HG03280 (cell line): ENCODE data around the gene HAUS8.
"Not testable (repeated sequence)": the region's sequence is repeated elsewhere in the genome, so short reads cannot be mapped to it uniquely, and the experiment has no call there.

Experiments
- ATAC-seq: cut with Tn5 transposase; IDR thresholded peaks from one replicate; pipeline ENCODE4 v1.9.1; 2021; ENCODE audit warnings: mild to moderate bottlenecking, moderate library complexity; ENCODE audit not compliant: unreplicated experiment

HAUS8 gene

DNA sequence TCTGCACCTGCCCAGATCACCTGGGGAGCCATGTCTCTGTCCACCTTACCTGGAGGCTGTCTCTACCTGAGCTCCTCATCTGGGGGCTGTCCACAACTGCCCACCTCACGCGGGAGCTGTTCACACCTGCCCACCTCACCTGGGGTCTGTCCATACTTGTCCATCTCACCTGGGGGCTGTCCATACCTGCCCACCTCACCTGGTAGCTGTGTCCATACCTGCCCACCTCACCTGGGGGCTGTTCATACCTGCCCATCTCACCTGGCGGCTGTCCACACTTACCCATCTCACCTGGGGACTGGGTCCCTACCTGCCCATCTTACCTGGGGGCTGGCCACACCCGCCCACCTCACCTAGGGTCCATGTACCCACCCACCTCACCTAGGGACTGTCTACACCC lies 38.6 kb downstream of the HAUS8 start:
- no peak for ATAC-seq

DNA sequence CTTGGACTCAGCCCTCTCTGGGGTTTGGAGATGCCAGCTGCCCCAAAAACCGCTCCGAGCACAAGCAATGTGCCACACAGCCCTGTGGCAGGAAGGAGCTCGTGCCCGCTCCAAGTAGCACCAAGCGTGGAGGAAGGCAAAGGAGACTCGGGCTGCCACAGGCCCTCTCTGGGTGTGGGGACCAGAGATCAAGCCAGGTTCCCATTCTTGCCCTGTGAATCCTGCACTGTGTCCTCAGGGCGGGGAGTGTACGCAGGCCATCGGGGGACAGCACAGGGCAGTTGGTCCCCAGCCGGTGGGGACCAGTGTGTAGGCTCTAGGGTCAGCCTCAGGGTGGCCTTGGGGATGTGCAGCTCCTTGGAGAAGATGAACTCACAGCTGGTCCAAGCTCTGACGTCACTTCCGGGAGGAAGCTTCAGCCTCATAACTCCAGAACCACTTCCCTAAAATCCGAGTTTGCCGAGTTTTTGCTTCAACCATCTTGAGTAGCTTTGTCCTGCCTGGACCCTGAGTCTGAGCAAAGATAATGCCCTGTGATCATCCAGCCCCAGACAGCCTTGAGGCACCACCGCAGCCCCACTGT lies 39.3 kb downstream of the HAUS8 start:
- no peak for ATAC-seq

DNA sequence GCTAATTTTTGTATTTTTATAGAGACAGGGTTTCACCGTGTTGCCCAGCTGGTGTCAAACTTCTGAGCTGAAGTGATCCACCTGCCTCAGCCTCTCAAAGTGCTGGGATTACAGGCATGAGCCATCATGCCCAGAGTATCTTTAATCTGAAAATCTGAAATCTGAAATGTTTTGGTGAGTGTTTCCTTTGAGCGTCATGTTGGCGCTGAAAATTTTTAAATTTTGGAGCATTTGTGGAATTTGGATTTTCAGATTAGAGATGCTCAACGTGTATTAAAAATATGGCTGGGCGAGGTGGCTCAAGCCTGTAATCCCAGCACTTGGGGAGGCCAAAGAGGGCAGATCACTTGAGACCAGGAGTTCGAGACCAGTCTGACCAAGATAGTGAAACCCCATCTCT lies 43.5 kb downstream of the HAUS8 start:
- ATAC-seq = no peak

DNA sequence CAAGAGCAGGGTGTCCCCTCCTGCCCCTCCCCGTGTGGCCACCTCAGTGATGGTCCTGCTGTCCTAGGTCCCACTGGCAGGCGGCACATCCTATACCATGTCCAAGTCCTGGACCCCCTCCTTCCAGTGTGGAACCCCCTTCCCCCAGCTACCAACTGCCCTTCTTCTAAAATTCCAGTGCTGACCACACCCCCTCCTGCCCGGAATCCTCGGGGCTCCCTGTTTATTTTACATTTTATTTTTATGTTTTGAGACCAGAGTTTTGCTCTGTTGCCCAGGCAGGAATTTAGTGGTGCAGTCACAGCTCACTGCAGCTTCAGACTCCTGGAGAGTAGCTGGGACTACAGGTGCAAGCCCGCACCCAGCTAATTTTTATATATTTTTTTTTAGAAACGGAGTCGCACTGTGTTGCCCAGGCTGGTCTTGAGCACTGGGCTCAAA lies 47.7 kb downstream of the HAUS8 start:
- no peak for ATAC-seq

DNA sequence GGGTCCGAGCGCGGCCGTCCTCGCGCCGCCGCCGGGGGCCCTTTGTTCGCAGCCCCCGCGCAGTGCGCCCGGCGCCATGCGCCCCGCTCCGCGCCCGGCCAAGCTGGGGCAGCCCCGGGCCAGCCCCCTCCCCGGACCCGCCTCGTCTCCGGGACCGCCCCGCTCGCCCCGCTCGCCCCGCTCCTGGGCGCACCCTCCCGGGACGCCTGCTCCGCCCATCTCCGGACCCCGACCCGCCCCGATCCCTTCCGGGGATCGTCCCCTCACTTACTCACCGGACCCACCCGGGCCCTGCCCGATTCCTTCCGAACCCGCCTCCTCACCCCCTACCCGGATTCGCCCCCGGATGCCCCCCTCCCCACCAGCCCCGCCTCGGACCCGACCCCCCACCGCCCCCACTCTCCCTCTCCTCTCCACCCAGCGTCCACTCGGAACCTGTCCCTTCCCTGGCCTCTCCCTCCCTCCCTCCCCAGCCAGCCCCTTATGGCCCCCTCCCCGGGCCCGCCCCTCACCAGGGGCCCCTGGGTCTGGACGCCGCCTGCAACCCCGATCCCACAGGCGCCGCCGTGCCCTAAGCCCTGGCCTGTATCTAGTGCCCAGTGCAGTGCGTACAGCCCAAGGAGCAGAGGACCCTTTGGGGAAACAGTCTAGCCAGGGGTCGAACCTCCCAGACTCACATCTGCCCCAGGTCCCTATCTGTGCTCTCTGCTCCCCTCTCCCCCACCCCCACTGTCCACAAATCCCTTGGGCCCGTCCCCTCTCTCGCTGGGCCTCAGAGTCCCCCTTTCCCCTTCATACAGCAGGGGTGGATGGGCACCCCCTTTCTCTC lies 48.3 kb downstream of the HAUS8 start, which contains the start of gene CPAMD8:
Gene CPAMD8 (minus strand): TSS at position 105 of the 829 bp plus-strand sequence. CDS start 168 bp downstream, outside the sequence.
- ATAC-seq = no peak

DNA sequence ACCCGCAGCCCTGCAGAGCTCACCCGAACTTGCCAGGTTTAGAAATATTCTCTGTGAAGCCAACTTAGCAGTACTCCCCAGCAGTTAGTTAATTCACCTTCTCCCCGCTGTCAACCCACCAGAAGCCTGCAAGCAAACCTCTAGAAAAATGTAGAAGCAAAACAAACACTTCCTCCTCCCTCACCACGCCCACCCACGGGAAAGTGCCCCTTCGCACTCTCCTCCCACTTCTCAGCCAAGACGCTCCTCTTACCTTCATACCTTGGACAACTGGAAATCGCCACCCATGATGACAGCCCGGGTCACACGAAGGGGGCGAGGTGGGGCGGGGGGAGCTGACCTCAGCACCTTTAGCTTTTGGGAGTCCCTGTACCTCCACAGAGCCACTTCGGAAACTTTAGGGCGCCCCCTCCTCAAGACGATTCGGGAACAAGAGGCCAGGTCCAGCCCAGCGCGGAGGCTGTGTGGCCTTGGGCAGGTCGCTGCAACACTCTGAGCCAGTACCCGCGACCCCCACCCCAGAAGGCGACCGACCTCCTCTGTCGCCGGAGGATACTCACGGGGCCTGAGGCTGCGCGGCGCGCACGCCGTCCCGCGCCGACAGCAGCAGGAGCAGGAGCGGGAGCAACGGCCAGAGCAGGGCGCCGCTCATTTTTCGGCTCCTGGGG lies 49.1 kb downstream of the HAUS8 start:
- ATAC-seq = no peak

DNA sequence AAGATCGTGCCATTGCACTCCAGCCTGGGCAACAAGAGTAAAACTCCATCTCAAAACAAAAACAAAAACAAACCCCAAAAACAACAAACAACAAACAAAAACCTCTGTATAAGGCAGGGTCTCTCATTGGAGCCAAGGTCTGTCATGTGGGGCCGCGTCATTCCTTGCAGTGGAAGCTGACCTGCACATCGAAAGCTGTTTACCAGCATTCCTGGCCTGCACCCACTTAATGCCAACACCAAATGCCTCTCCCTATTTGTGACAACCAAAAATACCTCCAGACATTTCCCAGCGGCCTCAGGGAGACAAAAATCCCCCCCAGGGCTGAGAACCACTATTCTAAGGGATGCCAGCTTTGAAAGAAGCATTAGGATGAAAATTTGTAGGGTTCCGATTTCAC lies 49.9 kb downstream of the HAUS8 start:
- no peak for ATAC-seq

DNA sequence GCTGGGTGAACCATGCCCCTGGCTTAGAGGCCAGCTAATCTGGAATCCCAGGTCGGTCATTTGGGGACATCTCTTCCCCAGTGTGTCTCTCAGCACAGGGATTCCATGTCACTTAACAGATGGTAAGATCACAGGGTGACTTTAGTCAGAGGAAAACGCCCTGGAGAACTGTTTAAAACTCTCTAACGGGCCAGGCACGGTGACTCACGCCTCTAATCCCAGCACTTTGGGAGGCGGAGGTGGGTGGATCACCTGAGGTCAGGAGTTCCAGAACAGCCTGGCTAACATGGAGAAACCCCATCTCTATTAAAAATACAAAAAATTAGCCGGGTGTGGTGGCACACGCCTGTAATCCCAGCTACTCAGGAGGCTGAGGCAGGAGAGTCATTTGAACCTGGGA lies 50.3 kb downstream of the HAUS8 start:
- not testable (repeated sequence) for ATAC-seq

DNA sequence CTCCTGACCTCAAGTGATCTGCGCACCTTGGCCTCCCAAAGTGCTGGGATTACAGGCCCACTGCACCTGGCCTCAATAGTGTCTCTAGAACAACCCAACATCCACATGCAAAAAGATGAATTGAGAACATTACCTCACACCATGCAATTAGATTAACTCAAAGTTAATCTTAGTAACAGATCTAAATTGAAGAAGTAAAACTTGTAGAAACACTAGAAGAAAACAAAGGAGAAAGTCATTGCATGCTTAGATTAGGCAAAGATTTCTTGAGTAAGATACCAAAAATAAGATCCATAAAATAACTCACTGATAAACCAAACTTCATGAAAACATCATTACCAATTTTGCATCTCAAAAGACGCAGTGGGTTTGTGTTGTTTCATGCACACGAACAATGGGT lies 51.4 kb downstream of the HAUS8 start:
- ATAC-seq = no peak

DNA sequence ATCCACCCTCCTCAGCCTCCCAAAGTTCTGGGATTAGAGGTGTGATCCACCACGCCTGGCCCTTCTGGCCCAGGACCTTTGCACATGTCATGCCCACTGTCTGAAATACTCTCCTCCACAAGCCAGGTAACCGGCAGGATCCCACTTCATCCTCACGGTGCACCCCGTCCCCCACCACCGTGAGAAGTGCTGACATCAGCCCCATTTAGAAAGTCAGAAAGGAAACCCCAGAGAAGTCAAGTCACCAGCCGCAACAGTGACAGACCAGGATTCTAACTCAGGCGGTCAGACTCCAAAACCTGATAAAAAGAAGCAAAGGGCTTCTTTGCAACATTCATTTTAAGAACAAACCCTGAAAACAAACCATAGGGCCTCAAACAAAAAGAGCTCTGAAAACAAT lies 52.5 kb downstream of the HAUS8 start:
- no peak for ATAC-seq

DNA sequence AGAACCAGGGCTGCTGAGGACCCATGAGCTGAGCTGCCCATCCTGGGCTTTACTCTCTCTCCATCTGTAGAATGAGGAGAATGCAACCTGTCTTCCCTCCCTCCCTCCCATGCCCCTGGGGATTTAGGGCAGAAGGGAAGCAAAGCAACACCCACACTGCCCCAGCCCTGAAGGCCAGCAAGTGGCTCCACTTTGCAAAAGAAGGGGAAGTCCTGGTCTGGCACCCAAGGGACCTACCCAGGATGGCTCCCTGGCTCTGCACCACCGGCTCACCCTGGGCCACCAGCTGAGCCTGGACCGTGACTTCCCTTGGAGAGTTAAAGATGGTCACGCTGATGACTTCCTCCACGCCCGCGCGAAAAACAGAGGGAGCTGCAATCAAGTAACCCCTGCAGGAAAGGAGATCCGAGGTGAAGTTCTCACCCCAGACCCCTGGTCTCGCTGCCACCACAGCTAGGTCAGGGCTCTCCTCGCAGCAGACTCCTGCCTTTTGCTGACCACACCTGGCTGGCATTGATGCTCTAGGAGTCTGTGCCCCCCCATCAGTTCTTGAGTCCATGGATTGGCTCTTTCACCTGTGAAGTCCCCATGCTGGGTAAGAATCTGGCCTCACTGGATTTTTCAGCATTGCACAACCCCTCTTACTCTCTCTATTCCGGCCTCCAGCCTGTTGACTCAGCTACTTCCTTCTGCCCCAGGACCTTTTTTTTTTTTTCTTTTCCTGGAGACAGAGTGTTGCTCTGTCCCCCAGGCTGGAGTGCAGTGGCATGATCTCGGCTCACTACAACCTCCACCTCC lies 53.3 kb downstream of the HAUS8 start:
- ATAC-seq = no peak

DNA sequence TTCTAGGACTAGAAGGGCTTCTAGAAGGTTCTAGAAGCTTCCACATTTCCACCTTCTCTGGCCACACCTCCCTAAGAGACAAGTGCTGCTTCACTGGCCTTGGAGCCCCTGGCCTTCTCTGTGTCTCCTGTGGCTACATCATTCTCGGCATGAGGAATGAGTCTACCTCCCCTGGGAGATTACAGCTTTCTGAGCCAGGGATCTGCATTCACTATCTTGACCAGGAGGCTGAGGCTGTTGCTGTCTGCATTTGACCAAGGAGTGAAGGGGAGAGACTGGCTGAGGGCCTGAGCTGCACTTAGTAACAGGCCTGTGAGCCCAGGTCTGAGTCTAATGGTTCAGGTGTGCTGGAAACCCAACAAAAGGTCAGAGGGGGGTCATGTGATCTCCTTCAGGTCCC lies 53.9 kb downstream of the HAUS8 start:
- no peak for ATAC-seq

DNA sequence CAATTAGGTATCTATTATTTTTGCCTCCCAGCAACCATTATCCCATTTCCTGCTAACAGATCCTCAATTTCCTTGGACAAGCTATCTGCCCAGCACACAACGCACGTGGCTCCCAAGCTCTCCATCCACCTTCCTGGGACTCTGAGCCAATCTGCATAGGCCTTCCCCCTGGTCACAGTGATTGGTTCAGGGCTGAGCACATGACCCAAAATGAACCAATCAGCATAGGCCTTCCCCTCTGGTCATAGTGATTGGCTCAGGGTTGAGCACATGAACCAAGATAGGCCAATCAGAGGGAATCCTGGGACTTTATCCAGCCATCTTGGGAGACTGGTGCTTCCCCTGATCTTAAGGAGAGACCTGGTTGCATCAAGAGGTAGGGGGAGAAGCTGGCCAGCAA lies 54.4 kb downstream of the HAUS8 start:
- no peak for ATAC-seq

DNA sequence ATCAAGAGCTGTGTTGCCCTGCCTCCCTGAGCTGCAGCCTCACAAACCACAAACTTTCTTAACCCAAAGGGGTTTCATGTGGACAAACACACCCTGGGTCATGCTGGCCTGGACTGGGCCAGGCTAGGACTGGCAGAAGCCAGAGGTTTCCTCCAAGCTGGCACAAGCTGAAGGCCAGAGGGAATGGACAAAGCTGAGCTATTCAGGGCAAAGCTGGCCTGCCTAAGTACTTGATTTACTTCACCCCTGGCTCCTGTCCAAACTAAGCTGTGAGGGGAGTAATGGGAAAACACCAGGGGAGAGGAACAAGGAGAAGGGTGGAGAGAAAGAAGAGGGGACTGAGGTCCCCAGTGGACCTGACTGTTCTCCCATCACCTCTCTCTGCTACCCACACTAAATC lies 54.9 kb downstream of the HAUS8 start:
- ATAC-seq = no peak

DNA sequence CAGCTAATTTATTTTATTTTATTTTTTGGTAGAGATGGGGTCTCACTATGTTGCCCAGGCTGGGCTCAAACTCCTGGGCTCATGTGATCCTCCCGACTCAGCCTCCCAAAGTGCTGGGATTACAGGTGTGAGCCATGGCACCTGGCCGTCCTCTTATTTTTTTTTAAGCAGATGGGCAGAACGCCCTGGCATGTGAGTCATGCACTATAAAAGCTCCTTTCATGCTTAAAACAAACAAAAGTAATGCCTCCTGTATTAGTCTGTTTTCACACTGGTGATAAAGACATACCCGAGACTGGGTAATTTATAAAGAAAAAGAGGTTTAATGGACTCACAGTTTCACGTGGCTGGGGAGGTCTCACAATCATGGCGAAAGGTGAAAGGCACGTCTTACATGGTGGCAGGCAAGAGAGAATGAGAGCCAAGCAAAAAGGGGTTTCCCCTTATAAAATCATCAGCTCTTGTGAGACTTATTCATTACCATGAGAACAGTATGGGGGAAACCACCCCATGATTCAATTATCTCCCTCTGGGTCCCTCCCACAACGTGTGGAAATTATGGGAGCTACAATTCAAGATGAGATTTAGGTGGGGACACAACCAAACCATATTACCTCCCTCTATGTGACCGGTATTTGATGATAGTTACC lies 60.9 kb downstream of the HAUS8 start:
- ATAC-seq = not testable (repeated sequence)

DNA sequence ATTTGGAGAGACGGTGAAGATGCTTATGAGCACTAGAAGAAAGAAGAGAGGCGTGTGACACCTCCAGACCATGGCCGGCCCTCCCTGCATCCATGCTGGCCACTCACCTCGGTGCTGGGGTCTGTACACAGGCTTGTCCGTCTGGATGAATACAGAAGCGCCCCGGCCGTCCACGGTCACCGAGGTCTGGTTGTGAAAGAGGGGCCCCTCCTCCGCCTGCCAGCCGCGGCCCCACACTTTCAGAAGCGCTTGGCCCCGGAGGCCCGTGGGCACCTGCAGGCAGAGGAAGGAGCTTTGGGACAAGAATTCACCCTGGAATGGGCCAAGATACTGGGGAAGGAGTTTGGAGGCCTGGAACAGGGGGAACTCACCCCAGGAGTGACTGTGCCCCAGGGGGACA lies 63.8 kb downstream of the HAUS8 start:
- ATAC-seq = no peak

DNA sequence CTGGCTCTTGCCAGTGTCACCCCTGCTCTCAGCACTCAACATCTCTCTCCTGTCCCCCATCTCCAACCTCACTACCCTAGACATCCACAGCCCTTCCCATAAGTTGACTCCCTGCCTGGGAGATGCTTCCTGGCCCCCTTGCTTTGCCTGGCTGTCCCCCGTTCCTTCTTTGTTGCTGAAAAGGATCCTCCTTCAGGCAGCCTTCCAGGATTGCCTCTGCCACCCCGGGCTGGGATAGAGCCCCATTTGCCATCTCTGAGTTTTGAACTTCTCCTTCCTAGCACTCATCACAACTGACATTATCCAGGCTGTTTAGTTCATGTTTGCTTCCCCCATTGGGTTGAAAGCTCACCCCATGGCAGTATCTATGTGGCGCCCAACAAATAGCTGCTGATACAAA lies 68.7 kb downstream of the HAUS8 start:
- ATAC-seq = no peak

DNA sequence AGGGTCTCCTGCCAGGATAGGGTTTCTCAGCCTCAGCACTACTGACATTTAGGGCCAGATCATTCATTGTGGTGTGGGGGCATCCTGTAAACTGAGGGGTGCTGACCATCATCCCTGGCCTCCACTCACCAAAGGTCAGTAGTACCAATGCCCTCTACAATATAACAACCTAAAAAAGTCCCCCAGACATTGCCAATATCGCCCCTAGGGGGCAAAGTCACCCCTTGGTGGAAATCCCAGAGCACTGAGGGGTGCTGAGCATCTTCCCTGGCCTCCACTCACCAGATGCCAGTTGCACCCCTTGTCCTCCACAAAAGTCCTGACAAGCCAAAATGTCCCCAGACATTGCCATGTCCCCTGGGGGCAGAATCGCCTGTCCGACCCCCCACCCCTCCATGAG lies 70.3 kb downstream of the HAUS8 start:
- no peak for ATAC-seq

DNA sequence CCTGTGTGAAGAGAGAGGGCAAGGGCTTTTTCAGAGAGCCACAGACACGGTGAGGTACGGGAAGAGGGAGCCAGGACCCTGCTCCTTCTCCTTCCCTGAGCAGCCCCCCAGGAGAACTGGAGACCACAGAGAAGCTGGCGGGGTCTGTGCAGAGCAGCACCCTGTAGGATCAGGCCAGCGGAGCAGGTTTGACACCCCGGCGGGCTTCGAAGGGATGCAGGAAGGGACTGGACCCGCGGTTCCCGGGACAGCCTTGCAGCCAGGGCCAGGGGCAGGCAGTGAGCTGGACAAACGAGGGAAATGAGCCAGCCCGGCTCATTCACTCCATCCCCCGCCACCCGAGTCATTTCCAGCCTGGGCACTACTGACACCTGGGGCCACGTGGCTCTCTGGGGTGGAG lies 70.9 kb downstream of the HAUS8 start:
- no peak for ATAC-seq

DNA sequence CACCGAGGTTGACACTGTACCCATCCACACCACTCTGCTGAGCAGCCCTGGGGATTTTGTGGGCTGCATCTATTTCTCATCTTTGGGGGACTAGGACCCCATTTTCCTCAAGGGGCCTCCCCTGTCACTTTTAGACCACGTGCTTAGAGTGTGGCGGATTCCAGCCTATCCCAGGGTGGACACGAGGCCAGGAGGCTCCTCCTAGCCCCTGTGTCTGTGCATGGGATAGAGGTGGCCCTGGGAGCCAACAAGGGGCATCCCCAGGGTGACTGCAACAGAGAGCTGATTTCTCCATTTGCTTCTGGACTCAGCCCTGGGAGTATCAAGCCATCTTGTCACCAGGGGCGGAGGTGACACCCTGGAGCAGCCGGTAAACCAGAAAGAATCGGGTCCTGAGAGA lies 72.8 kb downstream of the HAUS8 start:
- no peak for ATAC-seq
